Testis (tissue), 2 donors: ENCODE measurements around the gene DLG2.

Source experiments
- POLR2A ChIP-seq: fragments of 450-650 bp; IDR thresholded peaks from one replicate; pipeline ENCODE4 v1.6.1; 2017; ENCODE audit warnings: antibody characterized with exemption, mild to moderate bottlenecking, moderate library complexity
- TF ChIP-seq, protein P1 (sequence below), 3 experiments: fragments of 450-650 bp in 2 of 3; fragments of 200-600 bp in 1 of 3; sonication (generic) in 1 of 3; IDR thresholded peaks; one replicate each; pipeline ENCODE4 v1.5.1; 2016 to 2019; ENCODE audit warnings: antibody characterized with exemption in 3 of 3, mild to moderate bottlenecking in 2 of 3, moderate library complexity in 1 of 3

DNA sequence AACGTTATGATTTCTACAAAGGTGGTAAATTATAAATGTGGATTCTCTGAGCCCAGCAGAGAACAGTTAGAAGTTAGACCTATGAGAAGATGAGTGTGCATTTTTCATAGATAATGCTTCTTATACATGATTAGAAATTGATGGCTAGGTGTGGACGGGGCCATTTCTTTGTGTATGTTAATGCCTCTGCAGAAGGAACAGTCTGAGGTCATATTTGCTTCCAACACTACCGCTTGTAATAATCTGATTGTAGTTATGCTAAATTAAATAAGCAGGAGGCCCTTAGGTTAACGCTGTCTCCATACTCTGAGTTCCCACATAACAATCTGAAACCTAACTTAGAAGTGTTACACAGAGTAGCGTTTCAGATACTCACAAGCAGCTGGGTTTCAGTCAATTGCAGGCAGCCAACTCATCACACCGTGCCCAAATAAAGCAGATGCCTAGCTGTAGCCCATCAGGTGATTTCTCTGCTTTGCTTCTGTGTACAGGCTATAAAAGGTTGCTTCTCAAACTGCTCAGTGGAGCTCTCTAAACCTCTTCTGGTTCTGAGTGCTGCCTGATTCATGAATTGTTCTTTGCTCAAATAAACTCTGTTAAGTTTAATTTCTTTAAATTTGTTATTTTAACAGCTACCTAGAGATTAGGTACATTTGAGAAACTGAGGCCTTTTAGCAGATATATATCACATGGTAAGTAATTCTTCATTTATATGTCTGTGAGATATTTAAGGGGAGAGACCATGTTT lies 1702.2 kb downstream of the DLG2 start:
- TF ChIP-seq, protein P1, sequence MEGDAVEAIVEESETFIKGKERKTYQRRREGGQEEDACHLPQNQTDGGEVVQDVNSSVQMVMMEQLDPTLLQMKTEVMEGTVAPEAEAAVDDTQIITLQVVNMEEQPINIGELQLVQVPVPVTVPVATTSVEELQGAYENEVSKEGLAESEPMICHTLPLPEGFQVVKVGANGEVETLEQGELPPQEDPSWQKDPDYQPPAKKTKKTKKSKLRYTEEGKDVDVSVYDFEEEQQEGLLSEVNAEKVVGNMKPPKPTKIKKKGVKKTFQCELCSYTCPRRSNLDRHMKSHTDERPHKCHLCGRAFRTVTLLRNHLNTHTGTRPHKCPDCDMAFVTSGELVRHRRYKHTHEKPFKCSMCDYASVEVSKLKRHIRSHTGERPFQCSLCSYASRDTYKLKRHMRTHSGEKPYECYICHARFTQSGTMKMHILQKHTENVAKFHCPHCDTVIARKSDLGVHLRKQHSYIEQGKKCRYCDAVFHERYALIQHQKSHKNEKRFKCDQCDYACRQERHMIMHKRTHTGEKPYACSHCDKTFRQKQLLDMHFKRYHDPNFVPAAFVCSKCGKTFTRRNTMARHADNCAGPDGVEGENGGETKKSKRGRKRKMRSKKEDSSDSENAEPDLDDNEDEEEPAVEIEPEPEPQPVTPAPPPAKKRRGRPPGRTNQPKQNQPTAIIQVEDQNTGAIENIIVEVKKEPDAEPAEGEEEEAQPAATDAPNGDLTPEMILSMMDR (IDR thresholded peaks at IDR 0.05) = no peak
- TF ChIP-seq POLR2A = no peak
